Measurements from ENCODE around the gene VGLL3.
"Not testable (repeated sequence)": the region's sequence is repeated elsewhere in the genome, so short reads cannot be mapped to it uniquely, and the experiment has no call there.

VGLL3 gene, protein sequence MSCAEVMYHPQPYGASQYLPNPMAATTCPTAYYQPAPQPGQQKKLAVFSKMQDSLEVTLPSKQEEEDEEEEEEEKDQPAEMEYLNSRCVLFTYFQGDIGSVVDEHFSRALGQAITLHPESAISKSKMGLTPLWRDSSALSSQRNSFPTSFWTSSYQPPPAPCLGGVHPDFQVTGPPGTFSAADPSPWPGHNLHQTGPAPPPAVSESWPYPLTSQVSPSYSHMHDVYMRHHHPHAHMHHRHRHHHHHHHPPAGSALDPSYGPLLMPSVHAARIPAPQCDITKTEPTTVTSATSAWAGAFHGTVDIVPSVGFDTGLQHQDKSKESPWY

DNA sequence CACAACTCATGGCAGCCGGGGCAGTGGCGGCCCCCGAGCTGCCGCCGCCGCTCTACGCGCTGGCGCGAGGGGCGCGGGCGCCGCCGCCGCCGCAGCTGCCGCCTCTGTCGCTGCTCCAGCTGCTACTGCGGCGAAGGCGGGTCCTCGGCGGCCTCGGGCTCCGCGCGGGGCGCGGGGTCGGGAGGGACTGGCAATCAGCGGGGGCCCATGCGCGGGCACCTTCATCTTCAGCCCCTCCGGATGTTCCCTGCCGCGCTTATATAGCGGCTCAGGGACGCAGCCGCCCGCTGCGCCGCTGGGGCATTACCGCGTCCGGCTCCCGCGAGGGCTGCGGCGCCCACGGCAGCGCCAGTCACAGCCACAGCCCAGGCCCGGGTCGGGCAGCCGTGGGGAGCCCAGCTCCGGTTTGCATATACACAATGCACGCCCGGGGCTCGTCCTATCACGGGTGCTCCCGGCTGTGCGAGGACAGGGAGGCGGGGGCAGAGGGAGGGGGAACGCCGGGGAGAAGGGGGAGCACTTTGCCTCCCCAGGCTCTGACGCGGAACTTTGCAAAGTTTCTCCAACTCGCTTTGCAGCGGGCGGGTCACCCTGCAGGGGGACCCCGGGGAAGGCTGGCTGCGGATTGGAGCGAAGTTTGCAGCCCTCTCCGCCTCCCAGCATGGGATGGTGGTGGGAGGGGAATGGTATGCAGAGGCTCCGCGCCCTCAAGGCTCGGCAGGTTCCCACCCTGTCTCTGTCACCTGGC is at the start of gene VGLL3:
VGLL3 (minus strand) TSS at position 416 of the 748 bp plus-strand sequence; CDS start at position 10, 406 bp downstream.
- DNase-seq = no peak

DNA sequence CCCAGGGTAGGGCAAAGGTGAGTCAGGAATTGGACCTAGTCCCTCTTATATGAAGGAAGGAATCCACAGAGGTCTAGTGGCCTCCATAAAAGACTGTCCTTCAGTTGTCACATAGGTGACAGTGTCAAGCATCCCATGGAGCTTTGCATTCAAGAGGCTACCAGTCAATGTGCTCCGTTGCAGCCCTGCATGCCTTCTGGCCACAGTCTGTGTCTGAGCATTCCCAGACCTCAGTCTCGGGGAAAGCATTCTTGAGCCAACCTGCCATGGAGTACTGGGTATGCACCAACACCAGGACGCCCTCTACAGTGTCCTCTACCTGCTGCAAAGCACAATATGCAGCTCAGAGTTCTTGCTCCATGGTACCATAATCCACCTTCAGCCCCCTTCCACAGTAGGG is 46.7 kb upstream of the VGLL3 start:
- DNase-seq = no peak

DNA sequence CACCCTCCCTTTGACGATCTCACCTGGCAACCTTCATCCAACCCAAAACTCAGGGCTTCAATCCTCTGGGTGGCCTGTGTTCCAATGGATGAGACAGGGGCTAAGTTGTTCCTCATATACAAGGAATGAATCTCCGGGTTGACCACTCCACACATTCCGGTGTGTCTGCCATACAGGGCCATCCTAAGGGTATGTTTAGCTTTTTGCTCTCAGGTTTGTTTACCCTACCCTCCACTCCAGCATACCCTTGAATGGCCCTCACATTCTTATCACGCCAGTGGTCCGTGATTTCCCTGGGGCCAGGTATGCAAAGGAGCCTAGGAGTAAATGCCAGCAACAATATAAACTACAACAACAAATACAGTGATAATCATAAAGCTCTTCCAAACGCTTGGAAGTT is 45.7 kb upstream of the VGLL3 start:
- DNase-seq = no peak

DNA sequence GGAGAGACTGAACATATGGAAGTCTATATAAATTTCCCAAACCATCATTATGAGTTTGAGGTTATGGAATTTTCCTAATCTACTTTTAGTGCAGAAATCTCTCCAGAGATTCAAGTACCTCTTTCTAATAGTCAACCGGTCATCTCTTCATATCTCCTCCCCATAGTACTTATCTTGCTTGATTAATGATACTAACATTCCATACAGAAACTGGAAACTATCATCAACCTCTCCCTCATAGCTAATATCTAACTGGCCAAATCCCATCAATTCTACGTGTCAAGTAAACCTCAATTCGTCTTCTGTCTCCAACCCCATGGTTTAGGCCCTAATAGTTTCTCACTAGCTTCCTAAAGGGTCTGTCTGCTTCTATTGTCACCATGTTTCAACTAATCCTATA is 44.4 kb upstream of the VGLL3 start:
- DNase-seq = no peak

DNA sequence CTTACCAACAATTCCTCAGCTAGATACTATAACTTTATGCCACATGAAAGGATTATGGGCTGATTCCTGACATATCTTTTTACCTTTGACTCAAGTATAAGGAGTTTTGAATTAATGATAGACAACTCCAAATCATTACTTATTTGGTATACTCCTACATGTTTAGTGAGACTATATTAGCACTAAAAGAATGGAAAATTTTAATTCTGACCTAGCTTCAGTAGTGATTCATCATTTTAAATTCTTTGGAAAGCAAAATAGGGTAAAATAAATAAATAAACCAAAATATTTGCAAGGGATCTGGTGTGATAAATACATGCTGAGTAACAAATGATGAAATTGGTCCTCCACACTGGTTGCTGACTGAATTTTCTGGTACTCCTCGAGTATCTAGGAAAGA is 42.3 kb upstream of the VGLL3 start:
- no peak for DNase-seq

DNA sequence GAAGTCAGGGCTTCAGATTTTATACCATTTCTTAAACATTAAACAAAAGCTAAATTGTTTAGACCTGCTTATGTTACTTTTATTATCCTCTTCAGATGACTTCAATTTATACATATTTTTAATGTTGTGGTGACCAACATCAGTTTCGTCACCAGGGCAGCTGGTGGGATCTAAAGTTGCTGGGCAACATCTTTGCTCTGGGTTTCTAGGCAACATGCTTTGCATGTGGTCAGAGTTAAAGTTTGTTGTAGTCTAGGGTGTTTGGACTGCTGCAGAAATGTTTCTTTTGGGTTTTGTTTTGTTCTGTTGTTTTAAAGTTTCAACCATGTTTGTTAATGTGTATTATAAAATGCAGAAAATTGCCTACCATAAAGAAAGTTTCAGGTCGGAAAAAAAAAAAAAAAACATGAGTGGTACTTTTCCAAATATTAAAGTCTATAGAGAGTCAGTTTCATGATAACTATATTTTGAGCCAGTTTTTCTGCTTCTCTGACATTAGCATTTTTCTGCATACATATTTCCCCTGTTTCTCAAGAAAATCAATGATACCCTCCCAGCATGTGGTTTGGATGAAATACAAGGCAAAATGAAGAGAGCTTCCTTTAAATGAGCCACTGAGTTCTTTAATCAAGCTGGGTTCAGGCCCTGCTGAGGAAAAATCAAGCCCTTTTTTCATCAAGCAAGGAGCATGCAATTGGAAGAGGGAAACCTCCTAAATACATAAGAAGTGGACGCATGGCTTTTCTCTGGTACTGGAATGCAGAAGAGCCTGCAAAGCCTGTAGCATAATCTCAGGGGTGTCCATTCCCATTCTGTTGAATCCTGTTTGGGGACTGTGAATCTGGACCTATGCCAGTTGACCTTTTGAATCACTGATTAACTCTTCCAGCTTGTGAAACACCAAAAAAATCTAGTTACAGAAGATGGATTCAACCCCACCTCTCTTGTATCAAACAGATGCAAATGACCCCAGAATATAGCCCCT is 35.0 kb upstream of the VGLL3 start:
- DNase-seq = no peak

DNA sequence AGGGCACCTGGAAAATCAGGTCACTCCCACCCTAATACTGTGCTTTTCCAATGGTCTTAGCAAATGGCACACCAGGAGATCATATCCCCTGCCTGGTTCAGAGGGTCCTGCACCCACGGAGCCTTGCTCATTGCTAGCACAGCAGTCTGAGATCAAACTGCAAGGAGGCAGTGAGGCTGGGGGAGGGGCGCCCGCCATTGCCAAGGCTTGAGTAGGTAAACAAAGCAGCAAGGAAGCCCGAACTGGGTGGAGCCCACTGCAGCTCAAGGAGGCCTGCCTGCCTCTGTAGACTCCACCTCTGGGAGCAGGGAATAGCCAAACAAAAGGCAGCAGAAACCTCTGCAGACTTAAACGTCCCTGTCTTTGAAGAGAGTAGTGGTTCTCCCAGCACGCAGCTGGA is 26.4 kb upstream of the VGLL3 start:
- DNase-seq = not testable (repeated sequence)

DNA sequence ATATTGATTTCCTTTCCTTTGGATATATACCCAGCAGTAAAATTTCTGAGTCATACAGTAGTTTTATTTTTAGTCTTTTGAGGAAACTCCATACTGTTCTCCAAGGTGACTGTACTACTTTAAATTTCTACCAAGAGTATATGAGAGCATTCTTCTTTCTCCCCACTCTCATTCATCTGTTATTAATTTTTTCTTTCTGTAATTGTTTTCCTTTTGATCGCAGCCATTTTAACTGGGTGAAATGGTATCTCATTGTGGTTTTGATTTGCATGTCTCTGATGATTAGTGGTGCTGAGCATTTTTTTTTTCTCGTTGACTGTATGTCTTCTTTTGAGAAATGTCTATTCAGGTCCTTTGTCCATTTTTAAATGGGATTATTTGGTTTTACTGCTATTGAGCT is 18.3 kb upstream of the VGLL3 start:
- DNase-seq = no peak

DNA sequence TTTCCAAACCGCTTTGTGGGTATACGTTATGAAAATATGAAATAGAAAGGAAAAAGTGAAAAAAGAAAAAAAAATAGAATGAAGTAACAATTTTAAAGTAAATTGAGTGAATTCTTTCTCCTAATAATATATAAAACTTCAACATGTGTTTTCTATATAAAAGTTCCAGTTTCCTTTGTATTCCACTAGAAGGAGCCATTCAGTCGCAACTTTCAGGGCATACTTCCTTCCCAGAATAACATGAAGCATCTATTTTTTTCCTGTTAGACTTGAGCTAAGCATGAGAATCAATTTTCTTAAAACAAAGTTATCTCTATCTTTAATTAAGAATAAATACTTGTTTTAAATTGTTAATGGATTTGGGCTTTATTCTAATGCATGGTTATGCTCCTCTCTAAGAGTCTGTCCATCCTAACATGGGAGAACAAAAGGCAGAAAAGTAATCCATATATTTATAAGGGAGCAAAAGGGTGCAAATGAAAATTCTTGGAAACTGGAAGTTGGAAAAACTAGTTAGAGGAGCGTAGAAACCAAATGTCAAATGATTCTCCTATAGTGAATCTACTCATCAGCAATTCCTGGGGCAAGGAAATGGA is 16.0 kb upstream of the VGLL3 start:
- DNase-seq = no peak

DNA sequence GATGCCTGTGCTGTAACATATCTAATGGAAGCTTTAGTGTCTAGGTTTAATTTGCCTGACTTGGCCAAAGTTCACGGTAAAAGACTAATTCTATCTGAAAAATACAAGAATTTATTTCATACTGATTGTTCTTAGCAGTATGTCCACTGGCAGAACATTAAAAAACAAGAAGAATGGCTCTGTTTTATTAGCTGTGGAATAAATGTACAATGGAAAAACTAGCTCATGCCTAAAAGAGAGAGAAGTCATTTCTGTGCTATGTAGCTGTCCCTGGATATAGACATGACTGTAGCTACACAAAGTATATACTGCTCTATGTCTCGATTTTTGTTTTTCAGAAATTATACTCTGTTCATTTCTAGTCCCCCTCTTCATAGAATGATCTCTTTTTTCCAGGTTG is 13.9 kb upstream of the VGLL3 start:
- no peak for DNase-seq

DNA sequence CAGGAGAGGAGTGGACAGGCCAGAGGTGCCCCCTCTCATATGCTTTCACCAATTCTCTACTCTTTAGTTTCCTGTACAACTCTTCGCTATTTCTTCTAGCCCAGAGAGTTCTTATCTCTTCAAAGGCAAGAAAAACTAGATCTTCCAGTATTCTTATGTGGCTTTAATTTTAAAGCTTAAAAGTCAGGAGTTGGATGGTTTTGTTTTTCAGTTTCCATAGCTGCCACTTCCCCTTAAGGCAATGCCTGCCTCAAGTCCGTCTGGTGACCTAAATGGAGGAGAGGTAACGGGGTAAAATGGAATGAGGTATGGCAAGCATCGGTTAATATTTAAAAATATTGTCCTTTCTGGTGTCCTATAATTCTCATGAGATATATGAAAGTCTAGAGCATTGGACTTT is 11.4 kb upstream of the VGLL3 start:
- DNase-seq = no peak

DNA sequence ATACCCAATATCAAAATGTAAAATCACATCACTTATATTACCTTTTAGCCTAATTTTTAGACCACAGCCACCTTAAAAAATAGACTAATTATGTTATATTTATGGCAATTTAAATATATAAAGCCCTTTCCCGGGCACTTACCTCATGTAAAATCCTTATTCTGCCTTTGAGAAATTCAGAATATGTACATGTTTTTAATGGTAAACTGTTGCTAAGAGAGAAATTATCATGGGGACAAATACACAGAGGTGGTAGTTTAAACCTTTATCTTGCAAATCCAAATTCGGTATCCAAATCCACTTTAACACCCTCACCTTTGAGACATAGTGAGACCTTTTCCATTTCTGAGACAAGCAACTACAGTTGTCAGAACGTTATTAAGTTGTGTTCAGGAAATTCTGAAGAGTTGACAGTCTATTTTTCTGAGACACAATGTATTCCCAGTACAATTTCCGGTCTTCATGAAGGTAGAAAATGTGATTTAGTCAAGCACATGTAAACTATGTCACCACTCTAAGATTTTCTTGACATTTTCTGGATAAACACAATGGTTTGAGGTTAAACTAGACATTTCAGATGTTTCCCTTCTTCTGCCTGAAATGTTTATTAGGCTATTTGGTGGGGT is 10.6 kb upstream of the VGLL3 start:
- no peak for DNase-seq

DNA sequence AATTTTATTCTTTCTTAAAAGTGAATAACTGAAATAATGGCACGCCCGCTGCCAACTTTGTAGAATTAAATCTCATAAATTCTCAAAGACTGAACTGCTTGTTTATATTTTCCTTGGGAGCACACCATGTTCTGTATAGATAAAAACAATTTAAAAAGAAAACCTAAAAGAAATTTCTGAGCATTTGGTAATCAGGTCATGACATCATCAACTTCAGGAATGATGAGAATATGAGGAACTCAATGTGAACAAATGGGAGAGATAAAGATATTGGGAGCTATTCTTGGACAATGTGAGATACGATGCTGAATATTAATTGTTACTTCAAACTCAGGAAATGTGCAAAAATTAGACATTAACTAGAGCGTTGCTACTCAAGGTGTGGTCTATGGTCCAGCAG is 10.0 kb upstream of the VGLL3 start:
- no peak for DNase-seq

DNA sequence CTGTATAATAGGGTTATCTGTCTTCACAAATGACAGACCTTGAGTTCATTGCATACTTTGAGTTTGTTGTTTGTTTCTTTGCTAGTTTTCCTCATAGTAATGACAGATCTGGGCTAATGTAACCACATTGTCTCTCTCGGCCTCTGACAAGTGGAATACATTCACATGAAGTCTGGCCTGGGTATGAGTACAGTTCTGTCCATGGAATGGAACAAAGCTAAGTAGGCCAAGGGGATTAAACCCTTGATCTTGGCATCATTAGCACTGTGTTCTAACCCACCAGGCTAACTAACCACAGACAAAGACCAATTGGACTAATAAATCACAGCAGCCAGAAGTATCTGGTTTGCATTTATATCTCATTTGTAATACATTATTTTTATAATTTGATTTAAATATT is 7.6 kb upstream of the VGLL3 start:
- DNase-seq = no peak

DNA sequence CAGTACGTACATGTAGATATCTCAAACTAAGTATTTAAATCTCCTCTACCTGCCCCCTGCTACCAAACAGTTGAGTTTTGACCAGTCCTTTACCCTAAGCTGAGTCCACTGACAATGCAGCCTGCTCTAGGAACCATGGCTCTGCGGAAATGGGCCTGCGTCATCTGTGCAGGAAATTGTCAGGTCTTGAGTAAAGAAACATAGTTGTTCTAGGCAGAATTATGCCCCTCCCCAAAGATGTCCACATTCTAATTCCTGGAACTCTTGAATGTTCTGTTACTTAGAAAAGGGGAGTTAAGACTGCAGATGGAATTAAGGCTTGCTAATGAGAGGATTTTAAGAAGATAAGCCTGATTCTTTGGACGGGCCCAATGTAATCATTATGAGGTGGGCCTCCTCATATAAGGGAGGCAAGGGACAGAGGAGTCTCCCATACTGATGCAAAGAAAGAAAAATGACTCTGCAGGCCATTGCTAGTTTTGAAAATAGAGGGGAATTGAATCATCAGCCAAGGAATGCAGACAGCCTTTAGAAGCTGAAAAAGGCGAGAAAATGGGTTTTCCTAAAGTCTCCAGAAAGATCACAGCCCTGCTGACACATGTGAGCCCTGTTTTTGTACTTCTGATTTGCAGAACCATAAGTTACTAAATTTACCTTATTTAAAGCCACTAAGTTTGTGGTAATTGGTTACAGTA is 5.5 kb upstream of the VGLL3 start:
- no peak for DNase-seq

DNA sequence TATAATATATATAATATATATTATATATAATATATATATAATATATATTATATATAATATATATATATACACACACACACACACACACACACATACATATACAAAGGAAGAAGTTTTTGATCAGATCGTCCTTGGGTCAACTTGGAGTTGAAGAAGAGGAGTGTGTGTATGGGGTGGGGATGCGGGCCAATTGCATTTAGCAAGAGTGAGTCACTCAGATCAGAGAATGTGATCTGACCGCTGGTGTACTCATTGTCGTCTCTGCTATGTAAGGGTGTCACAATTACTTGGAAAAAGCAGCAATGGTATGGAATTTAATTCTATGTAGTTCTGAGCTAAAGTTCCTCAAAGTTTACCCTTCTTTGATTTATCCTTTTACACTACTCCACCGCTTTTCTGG is 4.6 kb upstream of the VGLL3 start:
- DNase-seq = no peak

DNA sequence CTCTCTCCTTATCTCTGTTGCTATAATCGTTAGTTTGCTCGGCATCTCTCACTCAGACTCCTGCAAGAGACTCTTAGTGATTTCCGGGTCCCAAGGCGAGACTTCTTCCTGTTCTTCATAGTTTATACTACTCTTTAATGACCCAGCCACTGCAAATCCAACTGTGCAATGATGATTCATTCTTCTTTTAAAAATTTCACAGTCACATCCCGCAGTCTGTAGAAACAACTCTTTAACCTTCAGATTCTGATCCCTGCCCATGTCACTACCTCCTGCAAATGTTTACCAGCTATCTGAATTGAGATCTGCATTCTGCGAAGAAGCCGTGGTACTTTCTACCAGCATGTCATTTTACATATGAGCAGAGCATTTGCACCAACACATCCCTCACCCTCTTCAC is 2.8 kb upstream of the VGLL3 start:
- no peak for DNase-seq

DNA sequence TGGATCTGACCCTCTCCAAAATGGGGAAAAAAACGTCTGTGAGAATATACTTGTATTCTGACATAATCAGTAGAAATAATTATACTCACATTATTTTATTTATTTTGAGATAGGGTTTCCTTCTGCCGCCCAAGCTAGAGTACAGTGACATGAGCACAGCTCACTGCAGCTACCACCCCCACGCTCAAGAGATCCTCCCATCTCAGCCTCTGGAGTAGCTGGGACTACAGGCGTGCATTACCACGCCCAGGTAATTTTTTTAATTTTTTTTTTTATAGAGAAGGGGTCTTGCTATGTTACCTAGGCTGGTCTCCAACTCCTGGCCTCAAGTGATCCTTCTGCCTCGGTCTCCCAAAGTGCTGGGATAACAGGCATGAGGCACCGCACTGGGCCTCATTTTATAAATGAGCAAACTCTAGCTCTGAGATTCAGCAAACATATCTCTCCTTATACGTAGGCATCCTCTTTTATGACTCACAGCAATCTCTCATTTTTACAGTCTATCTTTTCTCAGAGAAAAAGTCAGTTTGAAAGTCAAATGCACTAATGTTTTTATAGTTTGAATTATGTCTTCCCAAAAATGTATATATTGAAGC is 989 bp upstream of the VGLL3 start:
- DNase-seq = no peak

DNA sequence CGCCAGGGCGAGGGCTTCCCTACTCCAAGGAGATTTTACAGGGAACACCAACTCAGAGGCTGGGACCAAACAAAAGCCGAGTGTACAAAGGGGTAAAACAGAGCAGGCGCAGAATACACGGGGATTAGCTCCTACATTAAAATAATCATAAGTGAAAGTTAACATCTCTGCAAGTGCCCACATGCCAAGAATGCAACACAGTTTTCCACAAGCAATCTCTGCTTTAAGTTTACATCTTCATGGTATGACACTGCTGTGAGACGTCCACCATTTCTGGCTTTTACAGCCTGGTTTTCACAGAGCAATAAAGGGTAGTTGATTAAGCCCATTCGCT is 500 bp upstream of the VGLL3 start:
- DNase-seq = no peak

DNA sequence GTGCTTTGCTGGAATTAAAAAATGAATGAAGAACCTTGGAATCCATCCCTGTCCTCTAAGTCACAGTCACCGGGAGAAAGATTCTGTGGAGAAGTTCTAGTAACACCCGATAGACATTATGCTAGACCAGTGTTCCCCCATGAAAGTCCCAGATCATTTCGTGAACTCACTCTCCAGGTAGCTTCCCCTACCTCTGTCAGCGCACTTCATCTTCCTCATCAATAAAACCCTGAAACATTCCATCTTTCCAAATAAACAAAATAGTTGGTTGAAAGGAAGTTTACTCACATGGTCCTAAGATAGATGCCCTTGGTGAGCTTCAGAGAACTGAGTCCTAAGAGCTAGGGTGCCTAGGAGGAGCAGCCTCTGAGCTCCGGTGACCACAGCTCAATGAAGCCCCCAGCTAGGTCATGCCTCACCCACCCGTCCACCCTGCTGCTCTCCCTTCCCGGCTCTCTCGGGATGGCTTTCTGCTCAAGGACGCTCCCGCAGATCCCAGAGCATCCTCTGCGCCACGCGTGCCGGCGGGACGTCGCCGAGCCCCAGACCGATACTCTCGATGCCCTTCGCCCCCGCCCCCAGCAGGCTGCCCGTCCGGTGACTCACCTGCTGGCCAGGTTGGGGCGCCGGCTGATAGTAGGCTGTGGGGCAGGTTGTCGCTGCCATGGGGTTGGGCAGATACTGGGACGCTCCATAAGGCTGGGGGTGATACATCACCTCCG is 776 bp downstream of the VGLL3 start:
- DNase-seq = no peak

DNA sequence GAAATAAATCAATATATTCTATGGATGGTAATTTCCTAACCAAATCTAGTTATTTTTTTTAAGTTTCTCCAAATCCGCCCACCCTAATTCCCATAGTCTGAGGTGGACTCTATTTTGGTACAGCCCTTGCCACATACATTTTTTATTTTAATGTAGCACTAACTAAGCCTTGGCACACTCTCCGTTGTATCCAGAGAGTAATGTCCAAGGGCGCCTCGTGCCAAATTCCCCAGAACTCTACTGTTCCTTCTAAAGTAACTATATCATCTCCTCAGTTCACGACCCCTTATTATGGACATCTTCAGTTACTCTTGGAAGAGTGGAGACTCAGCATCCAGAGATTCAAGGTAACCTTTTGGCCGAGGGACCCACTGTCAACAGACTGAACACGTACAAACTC is 1.3 kb downstream of the VGLL3 start:
- DNase-seq = no peak
